Liver (tissue), 9 donors: Measurements from ENCODE around the gene CDC16. TPM values are rescaled to one million over a fixed set of nuclear protein-coding genes. Genes with fewer than 3 reads are reported as not detected.
A peak's percentile ranks its signal among the peaks of the same experiment; 100 is the strongest.

ENCODE experiments used
- DNase-seq: peaks from one replicate; pipeline ENCODE4 v3.0.0-alpha.2; 2017; ENCODE audit warnings: low spot score
- H3K27ac ChIP-seq, 2 donors: one replicate each; pipeline ENCODE4 v1.7.0; 2013; ENCODE audit warnings: inconsistent platforms in 2 of 2, low read length in 2 of 2, control low read depth in 1 of 2, low read depth in 1 of 2, mild to moderate bottlenecking in 1 of 2
- H3K27me3 ChIP-seq, 4 donors: one replicate each; pipeline versions ENCODE4 v1.6.1 to v1.7.0; 2013; ENCODE audit warnings: low read length in 3 of 4, inconsistent platforms in 1 of 4, mild to moderate bottlenecking in 1 of 4, moderate library complexity in 1 of 4; ENCODE audit not compliant: control insufficient read depth in 4 of 4, insufficient read depth in 4 of 4
- H3K36me3 ChIP-seq, 4 donors: one replicate each; pipeline versions ENCODE4 v1.6.1 to v1.7.0; 2013; ENCODE audit warnings: low read length in 3 of 4, mild to moderate bottlenecking in 3 of 4, low read depth in 1 of 4, moderate library complexity in 1 of 4; ENCODE audit not compliant: control insufficient read depth in 4 of 4, insufficient read depth in 3 of 4
- H3K4me1 ChIP-seq, 4 donors: one replicate each; pipeline versions ENCODE4 v1.6.1 to v1.7.0; 2013; ENCODE audit warnings: low read length in 3 of 4, mild to moderate bottlenecking in 3 of 4, moderate library complexity in 1 of 4; ENCODE audit not compliant: control insufficient read depth in 4 of 4, insufficient read depth in 4 of 4
- H3K4me3 ChIP-seq, 3 donors: one replicate each; pipeline versions ENCODE4 v1.6.1 to v1.7.0; 2013; ENCODE audit warnings: low read length in 3 of 3, control low read depth in 1 of 3, low read depth in 1 of 3, mild to moderate bottlenecking in 1 of 3
- H3K9ac ChIP-seq, 2 donors: one replicate each; pipeline ENCODE4 v1.7.0; 2013; ENCODE audit warnings: low read length in 2 of 2, mild to moderate bottlenecking in 2 of 2, moderate library complexity in 2 of 2, control low read depth in 1 of 2, low read depth in 1 of 2
- H3K9me3 ChIP-seq, 4 donors: one replicate each; pipeline versions ENCODE4 v1.6.1 to v1.7.0; 2013; ENCODE audit warnings: low read length in 3 of 4; ENCODE audit not compliant: control insufficient read depth in 4 of 4
- CTCF ChIP-seq: fragments of 150-350 bp; IDR thresholded peaks from 2 replicates; pipeline ENCODE4 v1.5.1; 2017; ENCODE audit warnings: improper control_type of control experiment, low read depth, low read length; ENCODE audit not compliant: missing input control
- EGR1 ChIP-seq, 2 donors: IDR thresholded peaks; 2 replicates each; pipeline ENCODE4 v1.6.1; 2016 to 2018; ENCODE audit warnings: antibody characterized with exemption in 2 of 2, low read depth in 2 of 2
- FOXA1 ChIP-seq: IDR thresholded peaks from 2 replicates; pipeline ENCODE4 v1.6.1; 2016; ENCODE audit warnings: antibody characterized with exemption
- FOXA2 ChIP-seq: IDR thresholded peaks from 2 replicates; pipeline ENCODE4 v1.6.1; 2016; ENCODE audit warnings: antibody characterized with exemption
- GABPA ChIP-seq, 2 donors: IDR thresholded peaks in 1 of 2; conservative IDR thresholded peaks in 1 of 2; 2 replicates each; pipeline ENCODE4 v1.6.1; 2016; ENCODE audit warnings: antibody characterized with exemption in 2 of 2, mild to moderate bottlenecking in 1 of 2, moderate library complexity in 1 of 2
- HNF4A ChIP-seq, 2 donors: conservative IDR thresholded peaks; 2 replicates each; pipeline ENCODE4 v1.6.1; 2016; ENCODE audit warnings: antibody characterized with exemption in 2 of 2, mild to moderate bottlenecking in 2 of 2
- HNF4G ChIP-seq: IDR thresholded peaks from 2 replicates; pipeline ENCODE4 v1.6.1; 2016; ENCODE audit warnings: antibody characterized with exemption
- JUND ChIP-seq, 2 donors: IDR thresholded peaks; 2 replicates each; pipeline ENCODE4 v1.6.1; 2016; ENCODE audit warnings: antibody characterized with exemption in 2 of 2
- MAX ChIP-seq: IDR thresholded peaks from 2 replicates; pipeline ENCODE4 v1.6.1; 2016; ENCODE audit warnings: antibody characterized with exemption
- NR2F2 ChIP-seq: IDR thresholded peaks from 2 replicates; pipeline ENCODE4 v1.6.1; 2016; ENCODE audit warnings: antibody characterized with exemption
- RAD21 ChIP-seq, 2 donors: IDR thresholded peaks; 2 replicates each; pipeline ENCODE4 v1.6.1; 2016; ENCODE audit warnings: antibody characterized with exemption in 2 of 2, mild to moderate bottlenecking in 2 of 2
- RXRA ChIP-seq, 2 donors: IDR thresholded peaks; 2 replicates each; pipeline ENCODE4 v1.6.1; 2017 to 2018; ENCODE audit warnings: antibody characterized with exemption in 2 of 2, mild to moderate bottlenecking in 1 of 2
- SP1 ChIP-seq: IDR thresholded peaks from 2 replicates; pipeline ENCODE4 v1.6.1; 2018; ENCODE audit warnings: antibody characterized with exemption, mild to moderate bottlenecking
- TAF1 ChIP-seq: conservative IDR thresholded peaks from 2 replicates; pipeline ENCODE4 v1.6.1; 2016; ENCODE audit warnings: antibody characterized with exemption, mild to moderate bottlenecking
- YY1 ChIP-seq: IDR thresholded peaks from 2 replicates; pipeline ENCODE4 v1.6.1; 2016; ENCODE audit warnings: antibody characterized with exemption, mild to moderate bottlenecking
- WGBS: extraction: QIAGEN DNeasy Blood & Tissue Kit; methylation state at CpG from one replicate; pipeline ENCODE4 v1.1.7; 2013; 5-methylcytosine and 5-hydroxymethylcytosine counted together
- polyA plus RNA-seq, 2 donors: library from polyadenylated mRNA; stranded (reverse) in 1 of 2; unstranded in 1 of 2; fragments of 200-250 nt in 1 of 2; fragments of >200 nt in 1 of 2; fragmentation: Nextera tagmentation in 1 of 2; extraction: Ambion mirVana in 1 of 2; gene quantifications; one replicate each; pipeline versions ENCODE4 v1.2.1 to v1.2.3, GENCODE V29; 2013 to 2015
- total RNA-seq, 2 donors: library from RNA; depleted of rRNA; stranded (reverse); fragments of >200 nt; gene quantifications; one replicate each; pipeline ENCODE4 v1.2.3, GENCODE V29; 2014
- TF ChIP-seq, protein P1 (sequence below): IDR thresholded peaks from 2 replicates; pipeline ENCODE4 v1.6.1; 2016; ENCODE audit warnings: antibody characterized with exemption, mild to moderate bottlenecking
- TF ChIP-seq, protein P2 (sequence below): IDR thresholded peaks from 2 replicates; pipeline ENCODE4 v1.6.1; 2016; ENCODE audit warnings: antibody characterized with exemption
- TF ChIP-seq, protein P3 (sequence below): IDR thresholded peaks from 2 replicates; pipeline ENCODE4 v1.6.1; 2016; ENCODE audit warnings: antibody characterized with exemption
- donor health status: healthy.
- donor health status: healthy.
- donor health status: healthy.
- donor health status: healthy.
- donor health status: healthy.

The CDC16 gene
- total and polyA plus RNA-seq, 4 donors = 23.0 to 38.7 (median 30.8) TPM

- TF ChIP-seq SP1 = no peak
These were observed 83.9 kb downstream of the CDC16 start (continued) for GRCh38 chr13:114318624-114319023.

DNA sequence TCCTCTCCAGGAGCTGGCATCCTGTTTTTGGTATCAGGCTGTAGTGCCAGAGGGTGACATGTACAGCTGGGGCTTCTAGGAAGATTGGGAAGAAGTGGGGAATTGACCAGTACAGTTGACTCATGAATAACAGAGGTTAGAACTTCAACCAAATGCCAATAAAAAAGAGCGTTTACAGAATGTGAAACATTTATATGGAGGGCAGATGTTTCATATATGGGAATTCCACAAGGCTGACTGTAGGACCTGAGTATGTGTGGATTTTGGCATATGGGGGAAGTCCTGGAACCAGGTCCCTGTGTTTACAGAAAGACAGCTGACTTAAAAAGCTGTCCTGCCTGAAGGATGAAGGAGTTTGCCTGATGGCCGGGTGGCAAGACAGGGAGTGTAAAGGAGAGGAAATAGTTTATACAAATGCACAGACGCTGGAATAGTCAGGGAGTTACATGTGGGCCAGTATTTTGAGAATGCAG lies 84.8 kb downstream of the CDC16 start:
- Histone ChIP-seq H3K36me3 (peaks cover 5 to 27% (median 24%) of the 10 kb centered on the region in 4 donors), H3K4me3 (no peak overlapping the region), H3K27ac (no peak overlapping the region), H3K27me3 (no peaks in the 10 kb centered on the region), H3K9ac (no peak overlapping the region), H3K4me1 (peaks cover 3 to 16% (median 11%) of the 10 kb centered on the region in 4 donors), H3K9me3 (no peaks in the 10 kb centered on the region)
- DNase-seq = no peak
- WGBS = 80% methylated on average over 3 of the region's 3 CpGs
- TF ChIP-seq SP1 (no peak), EGR1 (IDR thresholded peaks at IDR 0.05; ENCODE audit: low read depth in 2 of 2) (no peak), GABPA (IDR thresholded peaks at IDR 0.05 in 1 of 2, conservative IDR thresholded peaks at IDR 0.05 in 1 of 2) (no peak), HNF4A (conservative IDR thresholded peaks at IDR 0.05) (no peak), RXRA (IDR thresholded peaks at IDR 0.05) (no peak), MAX (no peak)

DNA sequence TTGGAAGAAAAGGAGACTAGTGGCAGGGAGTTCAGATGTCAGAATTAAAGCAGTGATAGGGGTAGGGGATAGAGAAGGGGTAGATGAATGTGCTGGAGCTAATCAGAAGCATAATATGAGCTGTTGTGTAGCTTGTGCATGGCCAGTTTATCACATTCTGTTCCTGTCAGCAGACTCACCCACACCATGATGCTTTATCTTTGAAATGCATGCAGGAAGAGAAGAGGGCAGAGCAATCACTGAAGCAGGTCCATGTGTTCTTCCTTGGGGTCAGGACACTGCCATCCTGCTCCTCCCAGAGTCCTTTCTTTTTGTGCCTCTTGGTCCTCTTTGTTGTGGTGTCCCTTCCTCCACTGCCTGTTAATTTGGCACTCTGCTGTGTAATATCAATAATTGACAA lies 85.4 kb downstream of the CDC16 start:
- no peak overlapping the region for H3K4me3 ChIP-seq
- no peak overlapping the region for H3K27ac ChIP-seq
- H3K27me3 ChIP-seq = no peaks in the 10 kb centered on the region
- H3K9me3 ChIP-seq = no peaks in the 10 kb centered on the region
- no peak for DNase-seq
- no peak overlapping the region for H3K9ac ChIP-seq
- H3K4me1 ChIP-seq = peaks cover 2 to 13% (median 10%) of the 10 kb centered on the region in 4 donors
- H3K36me3 ChIP-seq = peaks cover 9 to 33% (median 27%) of the 10 kb centered on the region in 4 donors
- TF ChIP-seq NR2F2 (peak; percentile 55), HNF4A (conservative IDR thresholded peaks at IDR 0.05) (no peak), TAF1 (no peak), HNF4G (no peak), JUND (IDR thresholded peaks at IDR 0.05) (no peak), YY1 (no peak)
- TF ChIP-seq, protein P1, sequence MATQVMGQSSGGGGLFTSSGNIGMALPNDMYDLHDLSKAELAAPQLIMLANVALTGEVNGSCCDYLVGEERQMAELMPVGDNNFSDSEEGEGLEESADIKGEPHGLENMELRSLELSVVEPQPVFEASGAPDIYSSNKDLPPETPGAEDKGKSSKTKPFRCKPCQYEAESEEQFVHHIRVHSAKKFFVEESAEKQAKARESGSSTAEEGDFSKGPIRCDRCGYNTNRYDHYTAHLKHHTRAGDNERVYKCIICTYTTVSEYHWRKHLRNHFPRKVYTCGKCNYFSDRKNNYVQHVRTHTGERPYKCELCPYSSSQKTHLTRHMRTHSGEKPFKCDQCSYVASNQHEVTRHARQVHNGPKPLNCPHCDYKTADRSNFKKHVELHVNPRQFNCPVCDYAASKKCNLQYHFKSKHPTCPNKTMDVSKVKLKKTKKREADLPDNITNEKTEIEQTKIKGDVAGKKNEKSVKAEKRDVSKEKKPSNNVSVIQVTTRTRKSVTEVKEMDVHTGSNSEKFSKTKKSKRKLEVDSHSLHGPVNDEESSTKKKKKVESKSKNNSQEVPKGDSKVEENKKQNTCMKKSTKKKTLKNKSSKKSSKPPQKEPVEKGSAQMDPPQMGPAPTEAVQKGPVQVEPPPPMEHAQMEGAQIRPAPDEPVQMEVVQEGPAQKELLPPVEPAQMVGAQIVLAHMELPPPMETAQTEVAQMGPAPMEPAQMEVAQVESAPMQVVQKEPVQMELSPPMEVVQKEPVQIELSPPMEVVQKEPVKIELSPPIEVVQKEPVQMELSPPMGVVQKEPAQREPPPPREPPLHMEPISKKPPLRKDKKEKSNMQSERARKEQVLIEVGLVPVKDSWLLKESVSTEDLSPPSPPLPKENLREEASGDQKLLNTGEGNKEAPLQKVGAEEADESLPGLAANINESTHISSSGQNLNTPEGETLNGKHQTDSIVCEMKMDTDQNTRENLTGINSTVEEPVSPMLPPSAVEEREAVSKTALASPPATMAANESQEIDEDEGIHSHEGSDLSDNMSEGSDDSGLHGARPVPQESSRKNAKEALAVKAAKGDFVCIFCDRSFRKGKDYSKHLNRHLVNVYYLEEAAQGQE = no peak

GRCh38 chr13:114321256-114321655 lies 86.6 kb downstream of the CDC16 start:
- TF ChIP-seq RAD21 (IDR thresholded peaks at IDR 0.05) (no peak), EGR1 (IDR thresholded peaks at IDR 0.05; ENCODE audit: low read depth in 2 of 2) (no peak), TAF1 (no peak), SP1 (no peak), MAX (no peak), FOXA1 (no peak), JUND (IDR thresholded peaks at IDR 0.05) (no peak), FOXA2 (no peak), YY1 (no peak), CTCF (no peak), NR2F2 (no peak), HNF4G (no peak), GABPA (IDR thresholded peaks at IDR 0.05 in 1 of 2, conservative IDR thresholded peaks at IDR 0.05 in 1 of 2) (no peak)
- TF ChIP-seq, protein P2, sequence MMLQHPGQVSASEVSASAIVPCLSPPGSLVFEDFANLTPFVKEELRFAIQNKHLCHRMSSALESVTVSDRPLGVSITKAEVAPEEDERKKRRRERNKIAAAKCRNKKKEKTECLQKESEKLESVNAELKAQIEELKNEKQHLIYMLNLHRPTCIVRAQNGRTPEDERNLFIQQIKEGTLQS = no peak
- TF ChIP-seq, protein P3, sequence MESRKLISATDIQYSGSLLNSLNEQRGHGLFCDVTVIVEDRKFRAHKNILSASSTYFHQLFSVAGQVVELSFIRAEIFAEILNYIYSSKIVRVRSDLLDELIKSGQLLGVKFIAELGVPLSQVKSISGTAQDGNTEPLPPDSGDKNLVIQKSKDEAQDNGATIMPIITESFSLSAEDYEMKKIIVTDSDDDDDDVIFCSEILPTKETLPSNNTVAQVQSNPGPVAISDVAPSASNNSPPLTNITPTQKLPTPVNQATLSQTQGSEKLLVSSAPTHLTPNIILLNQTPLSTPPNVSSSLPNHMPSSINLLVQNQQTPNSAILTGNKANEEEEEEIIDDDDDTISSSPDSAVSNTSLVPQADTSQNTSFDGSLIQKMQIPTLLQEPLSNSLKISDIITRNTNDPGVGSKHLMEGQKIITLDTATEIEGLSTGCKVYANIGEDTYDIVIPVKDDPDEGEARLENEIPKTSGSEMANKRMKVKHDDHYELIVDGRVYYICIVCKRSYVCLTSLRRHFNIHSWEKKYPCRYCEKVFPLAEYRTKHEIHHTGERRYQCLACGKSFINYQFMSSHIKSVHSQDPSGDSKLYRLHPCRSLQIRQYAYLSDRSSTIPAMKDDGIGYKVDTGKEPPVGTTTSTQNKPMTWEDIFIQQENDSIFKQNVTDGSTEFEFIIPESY = no peak

More at GRCh38 chr13:114321256-114321655, 86.6 kb downstream of the CDC16 start:
- Histone ChIP-seq H3K27me3 (no peaks in the 10 kb centered on the region), H3K9me3 (no peaks in the 10 kb centered on the region), H3K9ac (no peak overlapping the region), H3K4me1 (peaks cover 0 to 7% (median 2%) of the 10 kb centered on the region in 4 donors), H3K36me3 (peaks cover 11 to 39% (median 31%) of the 10 kb centered on the region in 4 donors), H3K27ac (no peak overlapping the region), H3K4me3 (no peak overlapping the region)
- 96% methylated on average over 3 of the region's 3 CpGs for WGBS
- no peak for DNase-seq
